Body of pancreas (tissue), 4 donors: ENCODE measurements around the gene ABI3BP. TPM values are rescaled to one million over a fixed set of nuclear protein-coding genes. Genes with fewer than 3 reads are reported as not detected.

ENCODE experiments used
- ATAC-seq: fragments of 150-250 bp; one replicate; pipeline ENCODE4 v1.9.1; 2016
- DNase-seq, 4 donors: peaks; one replicate each; pipeline ENCODE4 v3.0.0-alpha.2; 2019
- H3K27ac ChIP-seq, 4 donors: fragments of 200-600 bp; sonication (generic); 1 replicate in 3 of 4; 2 replicates in 1 of 4; pipeline versions ENCODE4 v1.5.1 to v1.6.1; 2016 to 2019; ENCODE audit warnings: mild to moderate bottlenecking in 1 of 4, mixed read lengths in 1 of 4, moderate library complexity in 1 of 4
- H3K27me3 ChIP-seq, 2 donors: fragments of 200-600 bp; sonication (generic); one replicate each; pipeline ENCODE4 v1.6.0; 2016; ENCODE audit warnings: mild to moderate bottlenecking in 1 of 2
- H3K36me3 ChIP-seq, 2 donors: fragments of 200-600 bp; sonication (generic); replicated peaks in 1 of 2; 2 replicates each; pipeline ENCODE4 v1.5.1; 2016; ENCODE audit warnings: low read depth in 2 of 2; ENCODE audit not compliant: insufficient read depth in 1 of 2
- H3K4me1 ChIP-seq: fragments of 200-600 bp; sonication (generic); one replicate; pipeline ENCODE4 v1.6.0; 2016
- H3K4me3 ChIP-seq, 2 donors: fragments of 200-600 bp; sonication (generic); 1 replicate in 1 of 2; 2 replicates in 1 of 2; pipeline ENCODE4 v1.5.1; 2016 to 2019
- H3K9me3 ChIP-seq, 3 donors: fragments of 200-600 bp; sonication (generic); 1 replicate in 2 of 3; 2 replicates in 1 of 3; pipeline ENCODE4 v1.5.1; 2016
- CTCF ChIP-seq, 7 experiments: fragments of 450-650 bp in 4 of 7; fragments of 200-600 bp in 3 of 7; sonication (generic) in 3 of 7; IDR thresholded peaks; one replicate each; pipeline ENCODE4 v1.5.1; 2016 to 2019; ENCODE audit warnings: antibody characterized with exemption in 7 of 7
- POLR2A ChIP-seq, 3 donors: fragments of 450-650 bp; IDR thresholded peaks; one replicate each; pipeline ENCODE4 v1.6.1; 2016; ENCODE audit warnings: antibody characterized with exemption in 3 of 3, mild to moderate bottlenecking in 2 of 3
- WGBS, 2 donors: methylation state at CpG; one replicate each; pipeline ENCODE4 v1.1.5; 2017; 5-methylcytosine and 5-hydroxymethylcytosine counted together
- intact Hi-C: fragments of 100-400 bp; cut with DNase I; formaldehyde crosslinking; loops from one replicate; pipeline ENCODE4 v1.15.1; 2023
- total RNA-seq, 2 donors: library from RNA; depleted of rRNA; stranded (reverse); fragments of >200 nt; gene quantifications; one replicate each; pipeline ENCODE4 v1.1.0, GENCODE V29; 2016

ABI3BP gene
- total RNA-seq, 2 donors from 2014 or later: 9.3 to 19.8 TPM

- H3K27me3 ChIP-seq: no peaks in the 10 kb centered on the region
- ATAC-seq (no peak), DNase-seq (no peak)
- 77 to 85% methylated on average over 2 of the region's 2 CpGs for WGBS, 2 donors
- intact Hi-C loops: no loop called here
- no peaks in the 10 kb centered on the region for H3K9me3 ChIP-seq
- no peak overlapping the region for H3K4me3 ChIP-seq
- TF ChIP-seq CTCF (IDR thresholded peaks at IDR 0.05) (no peak), POLR2A (IDR thresholded peaks at IDR 0.05) (no peak)
- no peaks in the 10 kb centered on the region for H3K4me1 ChIP-seq
- H3K27ac ChIP-seq: no peak overlapping the region
- no peaks in the 10 kb centered on the region for H3K36me3 ChIP-seq
Measured at GRCh38 chr3:100802126-100802525, 191.1 kb downstream of the ABI3BP start.

GRCh38 chr3:100798012-100798411 lies 195.2 kb downstream of the ABI3BP start:
- no peaks in the 10 kb centered on the region for H3K9me3 ChIP-seq
- H3K4me3 ChIP-seq: no peak overlapping the region
- 76 to 80% methylated on average over 1 of the region's 1 CpG for WGBS, 2 donors
- no peak for DNase-seq
- H3K27ac ChIP-seq: no peak overlapping the region
- no peak for ATAC-seq
- H3K27me3 ChIP-seq: no peaks in the 10 kb centered on the region
- H3K36me3 ChIP-seq: no peaks in the 10 kb centered on the region
- no peaks in the 10 kb centered on the region for H3K4me1 ChIP-seq
- intact Hi-C loops: no loop called here
- no peak for TF ChIP-seq CTCF (IDR thresholded peaks at IDR 0.05)
- no peak for TF ChIP-seq POLR2A (IDR thresholded peaks at IDR 0.05)

GRCh38 chr3:100796556-100796955 lies 196.7 kb downstream of the ABI3BP start:
- 8 to 18% methylated on average over 2 of the region's 2 CpGs for WGBS, 2 donors
- TF ChIP-seq CTCF (IDR thresholded peaks at IDR 0.05): peak in 3 of 7 experiments; percentile 14 to 38 (median 24)
- TF ChIP-seq POLR2A (IDR thresholded peaks at IDR 0.05): no peak
- Histone ChIP-seq H3K27me3 (no peaks in the 10 kb centered on the region), H3K9me3 (no peaks in the 10 kb centered on the region), H3K4me3 (no peak overlapping the region), H3K36me3 (no peaks in the 10 kb centered on the region), H3K27ac (no peak overlapping the region), H3K4me1 (no peaks in the 10 kb centered on the region)
- DNase-seq: no peak
- intact Hi-C loops: no loop called here
- no peak for ATAC-seq

DNA sequence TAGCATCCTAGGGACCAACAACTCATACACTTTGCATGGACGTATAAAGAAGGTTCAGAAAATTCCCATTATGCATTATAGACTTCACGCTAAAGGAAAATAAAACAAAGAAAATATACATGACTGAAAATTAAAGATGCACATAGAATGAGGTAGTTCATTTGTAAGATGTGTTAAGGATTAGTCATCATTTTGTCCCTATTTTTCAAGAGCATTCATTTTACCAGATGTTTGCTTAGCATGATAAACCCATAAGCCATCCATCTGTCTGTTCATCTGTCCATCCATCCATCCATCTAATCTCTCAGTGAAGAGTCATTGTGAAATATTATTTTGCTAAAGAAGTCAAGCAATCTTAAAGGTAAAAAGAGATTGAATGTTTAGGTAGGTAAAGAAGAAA lies 203.6 kb downstream of the ABI3BP start:
- TF ChIP-seq CTCF (IDR thresholded peaks at IDR 0.05): no peak
- TF ChIP-seq POLR2A (IDR thresholded peaks at IDR 0.05): no peak
- Histone ChIP-seq H3K27me3 (no peaks in the 10 kb centered on the region), H3K4me3 (no peak overlapping the region), H3K9me3 (no peaks in the 10 kb centered on the region), H3K4me1 (no peaks in the 10 kb centered on the region), H3K36me3 (no peaks in the 10 kb centered on the region), H3K27ac (no peak overlapping the region)
- intact Hi-C loops: no loop called here
- DNase-seq: no peak
- 81 to 83% methylated on average over 2 of the region's 2 CpGs for WGBS, 2 donors
- ATAC-seq: no peak

GRCh38 chr3:100783619-100784018 lies 209.6 kb downstream of the ABI3BP start:
- DNase-seq (no peak), ATAC-seq (no peak)
- Histone ChIP-seq H3K27ac (no peak overlapping the region), H3K4me1 (no peaks in the 10 kb centered on the region), H3K9me3 (no peaks in the 10 kb centered on the region), H3K27me3 (no peaks in the 10 kb centered on the region), H3K36me3 (no peaks in the 10 kb centered on the region), H3K4me3 (no peak overlapping the region)
- 82% methylated on average over 3 of the region's 3 CpGs for WGBS, 2 donors
- intact Hi-C loops: no loop called here
- TF ChIP-seq POLR2A (IDR thresholded peaks at IDR 0.05) (no peak), CTCF (IDR thresholded peaks at IDR 0.05) (no peak)
